ENCODE measurements around the gene CSMD2. TPM values are rescaled to one million over a fixed set of nuclear protein-coding genes. Genes with fewer than 3 reads are reported as not detected.

Gene CSMD2
- total RNA-seq, 1 experiment from 2014 or later = 13.2 TPM

DNA sequence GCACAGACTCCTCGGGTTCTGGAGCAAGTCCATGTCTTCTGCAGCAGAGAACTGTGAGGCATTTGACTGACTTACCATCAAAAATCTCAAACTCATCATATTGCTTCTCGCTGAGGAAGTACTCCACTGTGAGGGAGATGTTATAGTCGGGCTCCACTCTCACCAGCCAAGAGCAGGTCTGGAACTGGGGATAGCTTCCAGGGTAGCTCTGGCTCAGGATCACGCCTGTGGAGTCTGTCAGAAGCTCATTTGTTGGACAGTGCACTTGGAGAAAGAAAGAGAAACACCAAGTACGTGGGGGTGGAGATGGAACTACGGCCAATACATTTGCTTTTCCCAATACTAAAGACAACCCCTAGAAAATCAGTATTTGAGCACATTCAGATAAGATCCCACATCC is 581.5 kb downstream of the CSMD2 start:
- TF ChIP-seq, protein P1, sequence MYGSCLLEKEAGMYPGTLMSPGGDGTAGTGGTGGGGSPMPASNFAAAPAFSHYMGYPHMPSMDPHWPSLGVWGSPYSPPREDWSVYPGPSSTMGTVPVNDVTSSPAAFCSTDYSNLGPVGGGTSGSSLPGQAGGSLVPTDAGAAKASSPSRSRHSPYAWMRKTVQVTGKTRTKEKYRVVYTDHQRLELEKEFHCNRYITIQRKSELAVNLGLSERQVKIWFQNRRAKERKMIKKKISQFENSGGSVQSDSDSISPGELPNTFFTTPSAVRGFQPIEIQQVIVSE (CRISPR knock-in tag; IDR thresholded peaks at IDR 0.05; ENCODE audit: borderline replicate concordance) = no peak
- TF ChIP-seq, protein P2, sequence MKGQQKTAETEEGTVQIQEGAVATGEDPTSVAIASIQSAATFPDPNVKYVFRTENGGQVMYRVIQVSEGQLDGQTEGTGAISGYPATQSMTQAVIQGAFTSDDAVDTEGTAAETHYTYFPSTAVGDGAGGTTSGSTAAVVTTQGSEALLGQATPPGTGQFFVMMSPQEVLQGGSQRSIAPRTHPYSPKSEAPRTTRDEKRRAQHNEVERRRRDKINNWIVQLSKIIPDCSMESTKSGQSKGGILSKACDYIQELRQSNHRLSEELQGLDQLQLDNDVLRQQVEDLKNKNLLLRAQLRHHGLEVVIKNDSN (CRISPR knock-in tag; IDR thresholded peaks at IDR 0.05) = no peak
- TF ChIP-seq, protein P3, sequence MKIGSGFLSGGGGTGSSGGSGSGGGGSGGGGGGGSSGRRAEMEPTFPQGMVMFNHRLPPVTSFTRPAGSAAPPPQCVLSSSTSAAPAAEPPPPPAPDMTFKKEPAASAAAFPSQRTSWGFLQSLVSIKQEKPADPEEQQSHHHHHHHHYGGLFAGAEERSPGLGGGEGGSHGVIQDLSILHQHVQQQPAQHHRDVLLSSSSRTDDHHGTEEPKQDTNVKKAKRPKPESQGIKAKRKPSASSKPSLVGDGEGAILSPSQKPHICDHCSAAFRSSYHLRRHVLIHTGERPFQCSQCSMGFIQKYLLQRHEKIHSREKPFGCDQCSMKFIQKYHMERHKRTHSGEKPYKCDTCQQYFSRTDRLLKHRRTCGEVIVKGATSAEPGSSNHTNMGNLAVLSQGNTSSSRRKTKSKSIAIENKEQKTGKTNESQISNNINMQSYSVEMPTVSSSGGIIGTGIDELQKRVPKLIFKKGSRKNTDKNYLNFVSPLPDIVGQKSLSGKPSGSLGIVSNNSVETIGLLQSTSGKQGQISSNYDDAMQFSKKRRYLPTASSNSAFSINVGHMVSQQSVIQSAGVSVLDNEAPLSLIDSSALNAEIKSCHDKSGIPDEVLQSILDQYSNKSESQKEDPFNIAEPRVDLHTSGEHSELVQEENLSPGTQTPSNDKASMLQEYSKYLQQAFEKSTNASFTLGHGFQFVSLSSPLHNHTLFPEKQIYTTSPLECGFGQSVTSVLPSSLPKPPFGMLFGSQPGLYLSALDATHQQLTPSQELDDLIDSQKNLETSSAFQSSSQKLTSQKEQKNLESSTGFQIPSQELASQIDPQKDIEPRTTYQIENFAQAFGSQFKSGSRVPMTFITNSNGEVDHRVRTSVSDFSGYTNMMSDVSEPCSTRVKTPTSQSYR (CRISPR knock-in tag; IDR thresholded peaks at IDR 0.05) = no peak
- TF ChIP-seq, protein P4, sequence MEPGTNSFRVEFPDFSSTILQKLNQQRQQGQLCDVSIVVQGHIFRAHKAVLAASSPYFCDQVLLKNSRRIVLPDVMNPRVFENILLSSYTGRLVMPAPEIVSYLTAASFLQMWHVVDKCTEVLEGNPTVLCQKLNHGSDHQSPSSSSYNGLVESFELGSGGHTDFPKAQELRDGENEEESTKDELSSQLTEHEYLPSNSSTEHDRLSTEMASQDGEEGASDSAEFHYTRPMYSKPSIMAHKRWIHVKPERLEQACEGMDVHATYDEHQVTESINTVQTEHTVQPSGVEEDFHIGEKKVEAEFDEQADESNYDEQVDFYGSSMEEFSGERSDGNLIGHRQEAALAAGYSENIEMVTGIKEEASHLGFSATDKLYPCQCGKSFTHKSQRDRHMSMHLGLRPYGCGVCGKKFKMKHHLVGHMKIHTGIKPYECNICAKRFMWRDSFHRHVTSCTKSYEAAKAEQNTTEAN (CRISPR knock-in tag; IDR thresholded peaks at IDR 0.05) = no peak
- TF ChIP-seq ZNF396 (CRISPR knock-in tag; IDR thresholded peaks at IDR 0.05; ENCODE audit: borderline replicate concordance) (no peak), TEAD1 (CRISPR knock-in tag; IDR thresholded peaks at IDR 0.05) (no peak), ZBTB21 (CRISPR knock-in tag; IDR thresholded peaks at IDR 0.05; ENCODE audit: borderline replicate concordance) (no peak), NR3C1 (CRISPR knock-in tag; conservative IDR thresholded peaks at IDR 0.05; ENCODE audit: low read depth) (no peak), MXD4 (CRISPR knock-in tag; IDR thresholded peaks at IDR 0.05; ENCODE audit: borderline replicate concordance) (no peak), ZNF263 (CRISPR knock-in tag; IDR thresholded peaks at IDR 0.05; ENCODE audit: low read depth) (no peak), ZNF232 (CRISPR knock-in tag; IDR thresholded peaks at IDR 0.05) (no peak), NFATC4 (CRISPR knock-in tag; IDR thresholded peaks at IDR 0.05) (no peak), EMX1 (CRISPR knock-in tag; IDR thresholded peaks at IDR 0.05) (no peak)
- TF ChIP-seq, protein P5, sequence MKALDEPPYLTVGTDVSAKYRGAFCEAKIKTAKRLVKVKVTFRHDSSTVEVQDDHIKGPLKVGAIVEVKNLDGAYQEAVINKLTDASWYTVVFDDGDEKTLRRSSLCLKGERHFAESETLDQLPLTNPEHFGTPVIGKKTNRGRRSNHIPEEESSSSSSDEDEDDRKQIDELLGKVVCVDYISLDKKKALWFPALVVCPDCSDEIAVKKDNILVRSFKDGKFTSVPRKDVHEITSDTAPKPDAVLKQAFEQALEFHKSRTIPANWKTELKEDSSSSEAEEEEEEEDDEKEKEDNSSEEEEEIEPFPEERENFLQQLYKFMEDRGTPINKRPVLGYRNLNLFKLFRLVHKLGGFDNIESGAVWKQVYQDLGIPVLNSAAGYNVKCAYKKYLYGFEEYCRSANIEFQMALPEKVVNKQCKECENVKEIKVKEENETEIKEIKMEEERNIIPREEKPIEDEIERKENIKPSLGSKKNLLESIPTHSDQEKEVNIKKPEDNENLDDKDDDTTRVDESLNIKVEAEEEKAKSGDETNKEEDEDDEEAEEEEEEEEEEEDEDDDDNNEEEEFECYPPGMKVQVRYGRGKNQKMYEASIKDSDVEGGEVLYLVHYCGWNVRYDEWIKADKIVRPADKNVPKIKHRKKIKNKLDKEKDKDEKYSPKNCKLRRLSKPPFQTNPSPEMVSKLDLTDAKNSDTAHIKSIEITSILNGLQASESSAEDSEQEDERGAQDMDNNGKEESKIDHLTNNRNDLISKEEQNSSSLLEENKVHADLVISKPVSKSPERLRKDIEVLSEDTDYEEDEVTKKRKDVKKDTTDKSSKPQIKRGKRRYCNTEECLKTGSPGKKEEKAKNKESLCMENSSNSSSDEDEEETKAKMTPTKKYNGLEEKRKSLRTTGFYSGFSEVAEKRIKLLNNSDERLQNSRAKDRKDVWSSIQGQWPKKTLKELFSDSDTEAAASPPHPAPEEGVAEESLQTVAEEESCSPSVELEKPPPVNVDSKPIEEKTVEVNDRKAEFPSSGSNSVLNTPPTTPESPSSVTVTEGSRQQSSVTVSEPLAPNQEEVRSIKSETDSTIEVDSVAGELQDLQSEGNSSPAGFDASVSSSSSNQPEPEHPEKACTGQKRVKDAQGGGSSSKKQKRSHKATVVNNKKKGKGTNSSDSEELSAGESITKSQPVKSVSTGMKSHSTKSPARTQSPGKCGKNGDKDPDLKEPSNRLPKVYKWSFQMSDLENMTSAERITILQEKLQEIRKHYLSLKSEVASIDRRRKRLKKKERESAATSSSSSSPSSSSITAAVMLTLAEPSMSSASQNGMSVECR (CRISPR knock-in tag; IDR thresholded peaks at IDR 0.05; ENCODE audit: borderline replicate concordance) = no peak
- TF ChIP-seq, protein P6, sequence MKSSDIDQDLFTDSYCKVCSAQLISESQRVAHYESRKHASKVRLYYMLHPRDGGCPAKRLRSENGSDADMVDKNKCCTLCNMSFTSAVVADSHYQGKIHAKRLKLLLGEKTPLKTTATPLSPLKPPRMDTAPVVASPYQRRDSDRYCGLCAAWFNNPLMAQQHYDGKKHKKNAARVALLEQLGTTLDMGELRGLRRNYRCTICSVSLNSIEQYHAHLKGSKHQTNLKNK (CRISPR knock-in tag; IDR thresholded peaks at IDR 0.05) = no peak
- TF ChIP-seq, protein P7, sequence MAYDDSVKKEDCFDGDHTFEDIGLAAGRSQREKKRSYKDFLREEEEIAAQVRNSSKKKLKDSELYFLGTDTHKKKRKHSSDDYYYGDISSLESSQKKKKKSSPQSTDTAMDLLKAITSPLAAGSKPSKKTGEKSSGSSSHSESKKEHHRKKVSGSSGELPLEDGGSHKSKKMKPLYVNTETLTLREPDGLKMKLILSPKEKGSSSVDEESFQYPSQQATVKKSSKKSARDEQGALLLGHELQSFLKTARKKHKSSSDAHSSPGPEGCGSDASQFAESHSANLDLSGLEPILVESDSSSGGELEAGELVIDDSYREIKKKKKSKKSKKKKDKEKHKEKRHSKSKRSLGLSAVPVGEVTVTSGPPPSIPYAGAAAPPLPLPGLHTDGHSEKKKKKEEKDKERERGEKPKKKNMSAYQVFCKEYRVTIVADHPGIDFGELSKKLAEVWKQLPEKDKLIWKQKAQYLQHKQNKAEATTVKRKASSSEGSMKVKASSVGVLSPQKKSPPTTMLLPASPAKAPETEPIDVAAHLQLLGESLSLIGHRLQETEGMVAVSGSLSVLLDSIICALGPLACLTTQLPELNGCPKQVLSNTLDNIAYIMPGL (CRISPR knock-in tag; IDR thresholded peaks at IDR 0.05) = no peak
- TF ChIP-seq, protein P8, sequence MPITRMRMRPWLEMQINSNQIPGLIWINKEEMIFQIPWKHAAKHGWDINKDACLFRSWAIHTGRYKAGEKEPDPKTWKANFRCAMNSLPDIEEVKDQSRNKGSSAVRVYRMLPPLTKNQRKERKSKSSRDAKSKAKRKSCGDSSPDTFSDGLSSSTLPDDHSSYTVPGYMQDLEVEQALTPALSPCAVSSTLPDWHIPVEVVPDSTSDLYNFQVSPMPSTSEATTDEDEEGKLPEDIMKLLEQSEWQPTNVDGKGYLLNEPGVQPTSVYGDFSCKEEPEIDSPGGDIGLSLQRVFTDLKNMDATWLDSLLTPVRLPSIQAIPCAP (CRISPR knock-in tag; IDR thresholded peaks at IDR 0.05) = no peak
- TF ChIP-seq, protein P9, sequence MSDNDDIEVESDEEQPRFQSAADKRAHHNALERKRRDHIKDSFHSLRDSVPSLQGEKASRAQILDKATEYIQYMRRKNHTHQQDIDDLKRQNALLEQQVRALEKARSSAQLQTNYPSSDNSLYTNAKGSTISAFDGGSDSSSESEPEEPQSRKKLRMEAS (CRISPR knock-in tag; IDR thresholded peaks at IDR 0.05) = no peak
- TF ChIP-seq, protein P10, sequence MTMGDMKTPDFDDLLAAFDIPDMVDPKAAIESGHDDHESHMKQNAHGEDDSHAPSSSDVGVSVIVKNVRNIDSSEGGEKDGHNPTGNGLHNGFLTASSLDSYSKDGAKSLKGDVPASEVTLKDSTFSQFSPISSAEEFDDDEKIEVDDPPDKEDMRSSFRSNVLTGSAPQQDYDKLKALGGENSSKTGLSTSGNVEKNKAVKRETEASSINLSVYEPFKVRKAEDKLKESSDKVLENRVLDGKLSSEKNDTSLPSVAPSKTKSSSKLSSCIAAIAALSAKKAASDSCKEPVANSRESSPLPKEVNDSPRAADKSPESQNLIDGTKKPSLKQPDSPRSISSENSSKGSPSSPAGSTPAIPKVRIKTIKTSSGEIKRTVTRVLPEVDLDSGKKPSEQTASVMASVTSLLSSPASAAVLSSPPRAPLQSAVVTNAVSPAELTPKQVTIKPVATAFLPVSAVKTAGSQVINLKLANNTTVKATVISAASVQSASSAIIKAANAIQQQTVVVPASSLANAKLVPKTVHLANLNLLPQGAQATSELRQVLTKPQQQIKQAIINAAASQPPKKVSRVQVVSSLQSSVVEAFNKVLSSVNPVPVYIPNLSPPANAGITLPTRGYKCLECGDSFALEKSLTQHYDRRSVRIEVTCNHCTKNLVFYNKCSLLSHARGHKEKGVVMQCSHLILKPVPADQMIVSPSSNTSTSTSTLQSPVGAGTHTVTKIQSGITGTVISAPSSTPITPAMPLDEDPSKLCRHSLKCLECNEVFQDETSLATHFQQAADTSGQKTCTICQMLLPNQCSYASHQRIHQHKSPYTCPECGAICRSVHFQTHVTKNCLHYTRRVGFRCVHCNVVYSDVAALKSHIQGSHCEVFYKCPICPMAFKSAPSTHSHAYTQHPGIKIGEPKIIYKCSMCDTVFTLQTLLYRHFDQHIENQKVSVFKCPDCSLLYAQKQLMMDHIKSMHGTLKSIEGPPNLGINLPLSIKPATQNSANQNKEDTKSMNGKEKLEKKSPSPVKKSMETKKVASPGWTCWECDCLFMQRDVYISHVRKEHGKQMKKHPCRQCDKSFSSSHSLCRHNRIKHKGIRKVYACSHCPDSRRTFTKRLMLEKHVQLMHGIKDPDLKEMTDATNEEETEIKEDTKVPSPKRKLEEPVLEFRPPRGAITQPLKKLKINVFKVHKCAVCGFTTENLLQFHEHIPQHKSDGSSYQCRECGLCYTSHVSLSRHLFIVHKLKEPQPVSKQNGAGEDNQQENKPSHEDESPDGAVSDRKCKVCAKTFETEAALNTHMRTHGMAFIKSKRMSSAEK (CRISPR knock-in tag; IDR thresholded peaks at IDR 0.05; ENCODE audit: borderline replicate concordance) = no peak
- Mint-ChIP-seq H3K4me1 (0 out of 2 replicates have a peak, but pooled peaks cover 3% of the 10 kb centered on the region), H3K4me3 (no peak overlapping the region), H3K36me3 (no peaks in the 10 kb centered on the region; the same call in 1 of the 2 replicates), H3K9me3 (no peaks in the 10 kb centered on the region), H3K27ac (no peak overlapping the region), H3K27me3 (ENCODE audit: low read depth) (no peaks in the 10 kb centered on the region)
- no peak for ATAC-seq
- ChIA-PET CTCF (no interaction called here), POLR2A (no interaction called here)
- no peak for DNase-seq (ENCODE audit: low spot score)

Data from WTC11 (cell line).